Fibroblast of villous mesenchyme (primary cell): ENCODE results near the gene ARFIP2. TPM values are rescaled to one million over a fixed set of nuclear protein-coding genes. Genes with fewer than 3 reads are reported as not detected.

Experiments
- DNase-seq: peaks from one replicate; pipeline ENCODE4 v3.0.0-alpha.2; 2010; ENCODE audit warnings: low read depth
- H3K4me3 ChIP-seq: 2 replicates; pipeline ENCODE4 v1.5.1; 2011; ENCODE audit warnings: low read depth, mild to moderate bottlenecking, low read length
- total RNA-seq: library from RNA; depleted of rRNA; stranded (reverse); fragments of >200 nt; gene quantifications from 2 replicates; pipeline ENCODE4 v1.2.3, GENCODE V29; 2012
- TF ChIP-seq, protein P1 (sequence below): IDR thresholded peaks from 2 replicates; pipeline ENCODE4 v1.5.1; 2012; ENCODE audit warnings: low read depth, mild to moderate bottlenecking, low read length; ENCODE audit not compliant: insufficient read depth

Gene ARFIP2
- total RNA-seq, 1 donor = 66.9 TPM

DNA sequence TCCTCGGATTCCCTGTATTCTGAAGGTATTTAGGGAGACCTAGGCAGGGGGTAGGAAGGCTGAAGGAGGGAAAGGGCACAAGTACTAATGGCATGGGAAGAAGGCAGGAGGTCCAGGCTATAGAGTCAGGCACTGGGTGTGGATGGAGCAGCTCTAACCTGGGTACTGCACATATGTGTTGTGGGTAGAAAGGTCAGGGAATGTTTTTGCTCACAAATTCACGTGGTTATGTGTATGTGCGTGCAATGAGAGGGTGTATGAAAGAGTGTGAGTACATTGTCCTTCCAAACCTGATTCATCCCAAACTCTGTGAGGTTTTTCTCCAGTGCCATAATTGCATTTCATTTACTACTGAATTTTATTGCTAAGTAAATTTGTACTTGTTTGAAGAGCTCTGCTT lies 39.1 kb upstream of the ARFIP2 start:
- H3K4me3 ChIP-seq = no peak overlapping the region
- DNase-seq = no peak
- TF ChIP-seq, protein P1, sequence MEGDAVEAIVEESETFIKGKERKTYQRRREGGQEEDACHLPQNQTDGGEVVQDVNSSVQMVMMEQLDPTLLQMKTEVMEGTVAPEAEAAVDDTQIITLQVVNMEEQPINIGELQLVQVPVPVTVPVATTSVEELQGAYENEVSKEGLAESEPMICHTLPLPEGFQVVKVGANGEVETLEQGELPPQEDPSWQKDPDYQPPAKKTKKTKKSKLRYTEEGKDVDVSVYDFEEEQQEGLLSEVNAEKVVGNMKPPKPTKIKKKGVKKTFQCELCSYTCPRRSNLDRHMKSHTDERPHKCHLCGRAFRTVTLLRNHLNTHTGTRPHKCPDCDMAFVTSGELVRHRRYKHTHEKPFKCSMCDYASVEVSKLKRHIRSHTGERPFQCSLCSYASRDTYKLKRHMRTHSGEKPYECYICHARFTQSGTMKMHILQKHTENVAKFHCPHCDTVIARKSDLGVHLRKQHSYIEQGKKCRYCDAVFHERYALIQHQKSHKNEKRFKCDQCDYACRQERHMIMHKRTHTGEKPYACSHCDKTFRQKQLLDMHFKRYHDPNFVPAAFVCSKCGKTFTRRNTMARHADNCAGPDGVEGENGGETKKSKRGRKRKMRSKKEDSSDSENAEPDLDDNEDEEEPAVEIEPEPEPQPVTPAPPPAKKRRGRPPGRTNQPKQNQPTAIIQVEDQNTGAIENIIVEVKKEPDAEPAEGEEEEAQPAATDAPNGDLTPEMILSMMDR = no peak

DNA sequence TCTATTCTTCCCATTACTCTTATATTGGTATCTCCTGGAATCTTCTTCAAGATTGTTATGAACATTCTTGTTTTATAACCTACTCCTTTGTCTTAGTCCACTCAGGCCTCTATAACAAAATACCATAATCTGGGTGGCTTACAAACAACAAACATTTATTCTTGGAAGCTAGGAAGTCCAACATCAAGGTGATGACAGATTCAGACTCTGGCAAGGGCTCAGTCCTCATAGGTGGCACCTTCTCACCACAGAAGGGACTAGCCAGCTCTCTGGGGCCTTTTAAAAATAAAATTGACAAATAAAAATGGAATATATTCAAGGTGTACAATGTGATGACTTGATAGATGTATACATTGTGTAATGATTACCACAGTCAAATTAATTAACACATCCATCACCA lies 35.7 kb upstream of the ARFIP2 start:
- no peak overlapping the region for H3K4me3 ChIP-seq
- DNase-seq = no peak
- TF ChIP-seq, protein P1 = no peak

DNA sequence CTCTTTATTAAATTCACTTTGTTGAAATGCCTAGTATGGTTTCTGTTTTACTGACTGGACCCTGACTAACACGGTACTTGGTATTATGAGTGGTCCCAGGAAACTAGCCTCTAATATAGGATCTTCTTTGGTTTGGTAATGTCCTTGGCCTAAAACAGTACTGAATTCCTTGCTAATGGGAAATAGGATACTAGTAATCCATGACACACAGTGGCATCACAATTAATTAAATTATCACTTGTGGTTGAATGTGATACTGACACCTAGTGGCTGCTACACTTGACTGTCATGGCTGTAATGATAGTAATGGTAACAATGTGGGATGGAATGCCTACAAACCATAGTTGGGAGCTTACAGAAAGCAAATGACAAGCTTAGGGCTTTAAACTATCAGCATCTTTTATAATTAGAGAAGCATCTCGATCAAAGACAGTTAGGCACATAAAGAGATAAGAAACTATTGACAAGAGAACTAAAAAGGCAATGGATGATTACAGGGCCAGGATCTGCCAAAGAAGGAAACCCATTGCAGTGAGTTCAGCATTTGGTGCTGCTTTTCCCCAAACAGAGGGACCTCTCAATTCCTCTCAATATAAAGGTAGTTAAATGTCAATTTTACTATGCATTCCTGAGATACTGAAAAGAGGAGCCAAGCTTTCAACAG lies 24.6 kb upstream of the ARFIP2 start:
- H3K4me3 ChIP-seq = no peak overlapping the region
- peak; percentile 70 for DNase-seq
- TF ChIP-seq, protein P1 = peak; percentile 75

DNA sequence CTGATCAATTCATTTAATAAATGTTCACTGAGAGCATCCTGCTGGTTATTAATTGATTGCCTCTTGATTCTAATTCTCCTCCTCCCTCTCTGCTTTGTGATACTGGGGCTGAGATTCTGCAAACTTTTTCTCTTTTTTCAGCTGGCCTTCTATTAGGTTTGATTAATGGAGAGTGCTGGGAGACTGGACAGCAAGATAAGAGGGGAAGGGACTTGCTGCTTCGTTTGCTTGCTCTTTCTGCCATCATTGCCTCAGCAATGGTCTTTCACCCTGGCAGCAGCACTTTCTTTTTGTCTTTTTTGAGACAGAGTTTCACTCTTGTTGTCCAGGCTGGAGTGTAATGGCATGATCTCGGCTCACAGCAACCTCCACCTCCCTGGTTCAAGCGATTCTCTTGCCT lies 23.0 kb upstream of the ARFIP2 start:
- no peak overlapping the region for H3K4me3 ChIP-seq
- DNase-seq = no peak
- TF ChIP-seq, protein P1 = no peak

DNA sequence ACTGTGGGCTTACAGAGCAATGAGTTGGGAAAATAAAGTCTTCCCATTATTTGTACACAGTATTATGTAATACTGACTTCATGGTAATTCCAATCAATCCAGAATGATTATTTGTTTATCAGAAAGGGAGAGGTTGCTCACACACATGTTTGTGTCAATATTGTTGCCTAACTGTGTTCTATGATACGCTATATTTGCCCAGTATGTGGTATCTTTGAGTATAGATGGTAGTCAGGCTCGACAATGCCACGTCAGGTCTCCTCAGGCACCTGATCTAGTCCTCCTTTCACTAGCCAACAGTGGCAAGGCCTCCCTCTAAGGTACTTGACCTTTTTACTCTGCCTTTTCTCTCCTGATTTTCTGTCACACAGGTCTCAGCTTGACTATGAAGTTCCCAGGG lies 21.3 kb upstream of the ARFIP2 start:
- TF ChIP-seq, protein P1 = no peak
- no peak for DNase-seq
- no peak overlapping the region for H3K4me3 ChIP-seq

DNA sequence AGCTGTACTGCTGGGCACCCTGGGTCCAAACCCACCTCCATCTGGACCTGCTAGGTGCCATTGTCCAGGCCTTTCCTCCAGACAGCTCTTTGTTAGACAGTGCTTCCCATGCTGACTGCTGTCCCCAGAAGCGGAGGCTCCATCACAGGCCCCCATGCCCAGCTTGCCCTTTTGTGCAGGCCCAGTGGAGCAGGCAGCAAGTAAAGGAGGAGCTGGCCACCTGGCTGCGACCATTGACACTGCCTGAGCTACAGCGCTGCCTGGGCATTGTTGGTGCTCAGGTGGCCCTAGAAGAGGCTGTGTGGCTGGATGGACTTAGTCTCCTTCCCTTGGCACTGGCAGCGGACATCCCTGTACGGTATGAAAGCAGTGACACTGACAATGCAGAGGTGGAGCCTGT lies 17.4 kb upstream of the ARFIP2 start:
- TF ChIP-seq, protein P1 = no peak
- no peak overlapping the region for H3K4me3 ChIP-seq
- DNase-seq = no peak

DNA sequence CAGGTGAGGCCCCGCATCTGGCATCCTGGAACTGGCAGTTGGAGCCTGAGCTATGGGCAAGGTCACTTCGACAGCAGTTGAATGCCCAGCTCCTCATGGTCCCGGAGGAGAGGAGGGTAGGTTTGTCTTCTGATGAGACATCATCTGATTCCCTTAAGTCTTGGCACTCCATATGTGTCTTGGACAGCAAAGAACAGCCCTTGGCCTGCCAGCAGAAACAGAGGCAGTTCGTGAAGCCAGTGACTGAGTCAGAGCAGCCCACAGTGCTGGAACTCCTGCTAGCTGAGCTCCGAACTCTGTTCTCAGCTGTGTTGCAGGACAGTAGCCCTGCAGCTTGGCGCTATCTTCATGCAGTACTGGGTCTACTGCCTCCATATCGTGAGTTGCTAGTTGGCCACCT lies 17.0 kb upstream of the ARFIP2 start:
- TF ChIP-seq, protein P1 = no peak
- H3K4me3 ChIP-seq = no peak overlapping the region
- DNase-seq = no peak
